GM18951 (cell line): ENCODE results near the gene ULBP1.

Experiments
- POLR2A ChIP-seq: IDR thresholded peaks from 4 replicates; pipeline ENCODE4 v1.6.1; 2011; ENCODE audit warnings: mild to moderate bottlenecking; ENCODE audit not compliant: insufficient read length, insufficient read depth; ENCODE audit errors: extremely low read depth
- in situ Hi-C: fragments of 300-500 bp; cut with MboI; formaldehyde crosslinking; loops from one replicate; pipeline ENCODE4 v1.12.0; 2022; ENCODE audit warnings: low sequenced_read_pairs, mixed read lengths, inconsistent platforms; ENCODE audit not compliant: unreplicated experiment

ULBP1 gene

DNA sequence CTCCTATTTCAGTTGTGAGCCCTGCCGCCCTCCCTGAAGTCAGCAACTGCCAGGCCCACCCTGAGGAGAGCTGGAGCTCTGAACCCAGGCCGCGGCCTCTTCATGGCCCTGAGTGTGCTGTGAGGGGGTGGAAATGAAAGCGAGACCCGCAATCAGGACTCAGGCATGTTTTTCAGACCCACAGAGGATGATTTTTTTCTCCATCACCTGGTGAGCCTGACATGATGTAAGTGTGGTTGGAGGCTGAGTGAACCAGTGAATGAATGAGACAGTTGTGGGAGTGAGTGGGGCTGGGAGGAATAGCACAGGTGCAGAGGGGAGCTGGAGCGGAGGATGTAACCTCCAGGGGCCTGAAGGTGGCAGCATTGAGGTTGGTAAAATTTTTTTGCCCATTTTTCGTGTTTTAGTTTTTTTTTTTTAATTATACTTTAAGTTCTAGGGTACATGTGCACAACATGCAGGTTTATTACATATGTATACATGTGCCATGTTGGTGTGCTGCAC is 43.3 kb downstream of the ULBP1 start:
- no peak for TF ChIP-seq POLR2A
- in situ Hi-C loops = loop anchor here (25.0 kb wide), 1 partner anchor 170 kb away; no protein-coding TSS in a partner anchor

GRCh38 chr6:150008588-150008987 is 44.8 kb downstream of the ULBP1 start:
- in situ Hi-C loops = loop anchor here (25.0 kb wide), 1 partner anchor 171 kb away; no protein-coding TSS in a partner anchor
- no peak for TF ChIP-seq POLR2A

GRCh38 chr6:150012846-150013784 is 49.4 kb downstream of the ULBP1 start:
- in situ Hi-C loops = loop anchor here (25.0 kb wide), 1 partner anchor 176 kb away; no protein-coding TSS in a partner anchor

GRCh38 chr6:150013785-150014622 is 50.3 kb downstream of the ULBP1 start:
- in situ Hi-C loops = loop anchor here (25.0 kb wide), 1 partner anchor 177 kb away; no protein-coding TSS in a partner anchor

GRCh38 chr6:150014623-150015280 is 51.0 kb downstream of the ULBP1 start:
- in situ Hi-C loops = loop anchor here (5.0 to 25.0 kb wide), 2 partner anchors 77 to 177 kb away; no protein-coding TSS in a partner anchor

DNA sequence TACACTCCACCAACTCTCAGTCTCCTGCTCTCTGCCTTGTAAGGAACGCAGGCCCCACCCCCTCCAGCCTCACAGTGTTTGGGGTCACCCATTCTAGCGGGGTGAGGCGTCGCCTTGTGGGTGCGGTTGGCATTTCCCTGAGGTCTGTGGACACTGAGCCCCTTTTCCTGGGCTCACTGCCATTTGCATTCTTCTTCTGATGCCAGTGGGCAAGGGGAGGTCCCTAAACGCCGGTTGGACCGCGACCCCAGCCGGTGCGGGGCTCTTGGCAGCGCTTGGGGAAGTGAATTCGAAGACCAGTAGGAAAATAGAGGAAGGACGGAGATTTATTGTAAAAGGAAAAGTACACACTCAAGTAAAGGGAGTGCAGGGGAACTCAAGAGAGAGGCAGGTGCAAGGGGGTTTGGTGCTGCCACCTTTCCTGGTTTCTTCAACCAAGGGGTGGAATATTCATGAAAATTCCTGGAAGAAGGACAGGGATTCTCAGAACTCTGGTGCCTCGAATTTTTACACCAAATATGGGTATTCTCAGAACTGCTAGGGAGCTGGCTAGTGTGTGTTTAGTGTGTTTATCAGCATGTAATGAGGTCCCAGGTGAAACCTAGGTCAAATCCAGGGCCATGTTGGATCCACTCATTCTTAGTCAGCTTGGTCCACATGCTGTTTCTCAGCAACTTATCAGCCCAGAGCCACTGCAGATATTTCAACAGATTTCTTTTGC is 51.7 kb downstream of the ULBP1 start:
- in situ Hi-C loops = loop anchor here (5.0 to 25.0 kb wide), 2 partner anchors 78 to 178 kb away; no protein-coding TSS in a partner anchor

DNA sequence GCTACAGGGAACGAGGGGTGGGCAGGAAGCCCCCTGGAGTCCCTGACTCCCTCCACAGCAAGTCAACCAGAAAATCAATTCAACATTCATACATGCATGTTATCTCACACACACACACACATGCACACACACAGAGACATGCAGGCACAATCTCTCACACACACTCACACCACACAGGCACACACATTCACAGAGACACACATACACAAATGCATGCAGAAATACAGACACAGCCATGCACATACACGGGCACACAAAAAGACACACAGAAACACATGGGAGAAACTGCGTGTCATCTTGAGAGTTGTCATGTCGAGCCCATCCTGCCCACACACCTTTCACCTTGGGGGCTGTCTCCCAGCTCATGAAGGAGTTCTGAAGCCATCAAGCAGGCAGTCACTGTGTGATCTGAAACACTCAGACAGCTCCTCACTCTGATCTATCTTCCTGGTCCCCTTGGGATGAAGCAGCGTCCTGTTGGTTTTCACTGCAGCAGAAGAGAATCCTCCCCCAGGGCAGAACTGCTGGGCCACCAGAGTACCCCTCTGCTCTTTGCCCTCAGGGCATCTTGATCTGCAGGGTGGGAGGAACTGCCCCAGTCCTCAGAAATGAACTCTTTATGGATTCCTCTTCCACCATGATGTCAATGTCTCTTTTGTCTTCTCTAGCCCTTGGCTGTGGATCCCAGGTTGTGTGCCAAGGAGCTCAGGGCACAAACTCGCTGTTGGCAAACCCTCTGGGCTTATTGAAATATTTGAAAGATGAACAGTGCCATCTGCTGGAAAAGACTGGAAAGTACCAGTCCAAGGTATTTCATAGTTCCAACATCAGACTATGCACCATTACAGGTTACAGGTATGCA is 52.8 kb downstream of the ULBP1 start:
- in situ Hi-C loops = loop anchor here (5.0 to 25.0 kb wide), 2 partner anchors 79 to 179 kb away; no protein-coding TSS in a partner anchor
- no peak for TF ChIP-seq POLR2A

GRCh38 chr6:150017186-150017521 is 53.4 kb downstream of the ULBP1 start:
- in situ Hi-C loops = loop anchor here (5.0 to 25.0 kb wide), 2 partner anchors 80 to 180 kb away; no protein-coding TSS in a partner anchor

DNA sequence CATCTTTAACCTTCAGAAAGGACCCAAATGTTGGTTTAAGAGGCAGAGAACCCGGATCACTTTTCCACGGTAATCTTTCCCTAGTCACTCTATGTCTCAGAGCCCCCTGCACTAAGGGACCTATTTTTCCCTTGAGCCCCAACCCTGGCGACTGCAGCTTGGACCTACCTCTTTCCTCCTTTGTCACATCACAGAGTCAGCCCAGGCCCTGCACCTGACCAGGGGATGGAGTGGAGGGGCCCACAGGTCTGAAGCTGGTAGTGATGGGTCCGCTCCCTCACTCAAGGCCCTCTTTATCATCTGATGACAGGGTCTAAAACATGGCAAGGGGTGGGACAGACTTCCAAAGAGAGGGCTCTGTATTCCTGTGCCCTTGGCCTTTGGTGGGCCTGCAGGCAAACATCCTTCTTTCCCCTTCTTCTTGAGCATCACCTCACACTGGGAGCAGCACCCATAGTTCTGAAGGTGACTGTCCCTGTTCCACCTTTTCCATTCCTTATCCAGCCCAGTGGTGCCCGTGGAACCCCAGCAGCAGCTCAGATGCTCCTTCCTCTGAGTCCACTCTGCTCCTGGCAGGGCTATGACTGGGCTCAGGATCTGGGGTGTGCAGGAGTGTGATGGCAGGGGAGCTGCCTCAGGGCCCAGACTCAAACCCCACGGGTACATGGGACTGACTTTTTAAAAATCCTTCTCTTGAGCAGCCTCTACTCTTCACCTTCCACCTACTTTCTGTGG is 55.3 kb downstream of the ULBP1 start:
- no peak for TF ChIP-seq POLR2A
- in situ Hi-C loops = loop anchor here (5.0 to 25.0 kb wide), 2 partner anchors 82 to 182 kb away; no protein-coding TSS in a partner anchor

GRCh38 chr6:150021870-150022269 is 58.1 kb downstream of the ULBP1 start:
- in situ Hi-C loops = loop anchor here (25.0 kb wide), 1 partner anchor 185 kb away; no protein-coding TSS in a partner anchor
